ENCODE results near the gene MLST8.

GRCh38 chr16:2163211-2163881 is 41.9 kb upstream of the MLST8 start:
- TF ChIP-seq POLR2A (IDR thresholded peaks at IDR 0.05), result no peak
- no peak for TF ChIP-seq CTCF (IDR thresholded peaks at IDR 0.05)

Data from body of pancreas (tissue), 4 donors.